Caco-2 (cell line): Measurements from ENCODE around the gene SLC25A17. TPM values are rescaled to one million over a fixed set of nuclear protein-coding genes. Genes with fewer than 3 reads are reported as not detected.
"Not testable (repeated sequence)": the region's sequence is repeated elsewhere in the genome, so short reads cannot be mapped to it uniquely, and the experiment has no call there.

Experiments
- BruUV-seq: library from RNA; stranded (reverse); fragments of 400-500 nt; replicated peaks from 2 replicates; lab custom pipeline; 2021; lab: Mats Ljungman, UMichigan
- CTCF ChIA-PET: fragments of 300-600 bp; sonication (Branson Sonifier 250); formaldehyde crosslinking; loops from one replicate; lab custom pipeline; 2022; ENCODE audit warnings: antibody characterized with exemption; lab: Charles Lee
- POLR2A ChIA-PET: fragments of 300-600 bp; sonication (Branson Sonifier 250); formaldehyde crosslinking; loops from one replicate; lab custom pipeline; 2022; ENCODE audit warnings: antibody characterized with exemption; lab: Charles Lee
- DNase-seq, 2 experiments: peaks; one replicate each; pipeline versions ENCODE4 v3.0.0 to v3.0.0-alpha.2; 2020 to 2022
- H3K27me3 ChIP-seq: replicated peaks from 2 replicates; pipeline ENCODE4 v1.6.0; 2011; ENCODE audit warnings: low read length; ENCODE audit not compliant: control insufficient read depth, insufficient read depth
- H3K36me3 ChIP-seq: 2 replicates; pipeline ENCODE4 v1.5.1; 2011; ENCODE audit warnings: low read length; ENCODE audit not compliant: control insufficient read depth, insufficient read depth
- H3K4me1 ChIP-seq: fragments of 250-450 bp; sonication (Bioruptor Pico); 2 replicates; pipeline ENCODE4 v1.5.1; 2020; ENCODE audit warnings: mild to moderate bottlenecking
- H3K4me3 ChIP-seq: 2 replicates; pipeline ENCODE4 v1.5.1; 2011; ENCODE audit warnings: low read depth, mild to moderate bottlenecking, control low read depth, low read length
- H3K9me3 ChIP-seq: fragments of 250-450 bp; sonication (Bioruptor Pico); 2 replicates; pipeline ENCODE4 v1.5.1; 2020; ENCODE audit warnings: mild to moderate bottlenecking, moderate library complexity
- H3K27ac Mint-ChIP-seq: one replicate; pipeline ENCODE4 v1.8.0; 2022; ENCODE audit warnings: mixed read lengths; ENCODE audit not compliant: unreplicated experiment
- H3K27me3 Mint-ChIP-seq: one replicate; pipeline ENCODE4 v1.8.0; 2022; ENCODE audit warnings: mixed read lengths; ENCODE audit not compliant: insufficient read depth, unreplicated experiment
- H3K36me3 Mint-ChIP-seq: one replicate; pipeline ENCODE4 v1.8.0; 2022; ENCODE audit warnings: mild to moderate bottlenecking, mixed read lengths; ENCODE audit not compliant: insufficient read depth, unreplicated experiment
- H3K4me1 Mint-ChIP-seq: one replicate; pipeline ENCODE4 v1.8.0; 2022; ENCODE audit warnings: low read depth, mixed read lengths; ENCODE audit not compliant: unreplicated experiment
- H3K4me3 Mint-ChIP-seq: one replicate; pipeline ENCODE4 v1.8.0; 2022; ENCODE audit warnings: mild to moderate bottlenecking, moderate library complexity, mixed read lengths; ENCODE audit not compliant: unreplicated experiment
- H3K9me3 Mint-ChIP-seq: one replicate; pipeline ENCODE4 v1.8.0; 2022; ENCODE audit warnings: mixed read lengths; ENCODE audit not compliant: unreplicated experiment
- CTCF ChIP-seq, 2 experiments: fragments of 200-600 bp in 1 of 2; IDR thresholded peaks; 1 replicate in 1 of 2; 2 replicates in 1 of 2; pipeline versions ENCODE4 v1.5.1 to v1.8.0; 2011 to 2022; ENCODE audit warnings: antibody characterized with exemption in 1 of 2, control low read depth in 1 of 2, inconsistent platforms in 1 of 2, low read depth in 1 of 2, low read length in 1 of 2, mild to moderate bottlenecking in 1 of 2, moderate library complexity in 1 of 2; ENCODE audit not compliant: insufficient read depth in 1 of 2, severe bottlenecking in 1 of 2, unreplicated experiment in 1 of 2
- intact Hi-C: fragments of 100-400 bp; cut with micrococcal nuclease; formaldehyde crosslinking; loops from one replicate; pipeline ENCODE4 v1.10.0; 2022; ENCODE audit not compliant: unreplicated experiment
- total RNA-seq: library from RNA; stranded (reverse); gene quantifications from 2 replicates; pipeline ENCODE4 v1.2.3, GENCODE V29; 2022

SLC25A17 gene
- total RNA-seq, 1 experiment from 2014 or later, result 23.1 TPM

- no peak overlapping the region for H3K4me3 Mint-ChIP-seq
- ChIA-PET POLR2A (no interaction called here), CTCF (interaction anchor here (1.8 kb wide), 1 partner anchor 84 kb away, joined by 6 read pairs; no protein-coding TSS in a partner anchor)
- H3K4me1 ChIP-seq, result no peaks in the 10 kb centered on the region
- no peaks in the 10 kb centered on the region for H3K9me3 ChIP-seq
- intact Hi-C loops, result no loop called here
- BruUV-seq, result no TSS peak
- H3K4me3 ChIP-seq, result no peak overlapping the region
- H3K4me1 Mint-ChIP-seq, result no peaks in the 10 kb centered on the region
- no peaks in the 10 kb centered on the region for H3K36me3 ChIP-seq
- TF ChIP-seq CTCF (IDR thresholded peaks at IDR 0.05; ENCODE audit: insufficient read depth in 1 of 2, low read depth in 1 of 2, low read length in 1 of 2, severe bottlenecking in 1 of 2, unreplicated experiment in 1 of 2), result no peak
- H3K27me3 Mint-ChIP-seq, result no peaks in the 10 kb centered on the region
- no peak overlapping the region for H3K27ac Mint-ChIP-seq
- H3K27me3 ChIP-seq, result no peaks in the 10 kb centered on the region
- peaks cover 6% of the 10 kb centered on the region for H3K36me3 Mint-ChIP-seq
- DNase-seq, result no peak
- no peaks in the 10 kb centered on the region for H3K9me3 Mint-ChIP-seq
Measured at GRCh38 chr22:40766956-40767355, 52.2 kb downstream of the SLC25A17 start.

- no peak overlapping the region for H3K27ac Mint-ChIP-seq
- no peak overlapping the region for H3K4me3 Mint-ChIP-seq
- Histone ChIP-seq H3K9me3 (no peaks in the 10 kb centered on the region), H3K36me3 (no peaks in the 10 kb centered on the region), H3K4me1 (no peaks in the 10 kb centered on the region), H3K27me3 (no peaks in the 10 kb centered on the region), H3K4me3 (no peak overlapping the region)
- H3K36me3 Mint-ChIP-seq, result no peaks in the 10 kb centered on the region
- H3K9me3 Mint-ChIP-seq, result no peaks in the 10 kb centered on the region
- ChIA-PET POLR2A (no interaction called here), CTCF (no interaction called here)
- no peaks in the 10 kb centered on the region for H3K27me3 Mint-ChIP-seq
- TF ChIP-seq CTCF (IDR thresholded peaks at IDR 0.05; ENCODE audit: insufficient read depth in 1 of 2, low read depth in 1 of 2, low read length in 1 of 2, severe bottlenecking in 1 of 2, unreplicated experiment in 1 of 2), result no peak
- intact Hi-C loops, result no loop called here
- DNase-seq, result no peak
- BruUV-seq, result no TSS peak
- H3K4me1 Mint-ChIP-seq, result no peaks in the 10 kb centered on the region
Measured at GRCh38 chr22:40764763-40765441, 54.2 kb downstream of the SLC25A17 start.

GRCh38 chr22:40759294-40759840, 59.8 kb downstream of the SLC25A17 start:
- H3K27ac Mint-ChIP-seq, result no peak overlapping the region
- Histone ChIP-seq H3K36me3 (no peaks in the 10 kb centered on the region), H3K9me3 (no peaks in the 10 kb centered on the region), H3K4me1 (no peaks in the 10 kb centered on the region), H3K4me3 (no peak overlapping the region), H3K27me3 (no peaks in the 10 kb centered on the region)
- no peaks in the 10 kb centered on the region for H3K27me3 Mint-ChIP-seq
- no peak for DNase-seq
- no peak for TF ChIP-seq CTCF (IDR thresholded peaks at IDR 0.05; ENCODE audit: insufficient read depth in 1 of 2, low read depth in 1 of 2, low read length in 1 of 2, severe bottlenecking in 1 of 2, unreplicated experiment in 1 of 2)
- no peaks in the 10 kb centered on the region for H3K9me3 Mint-ChIP-seq
- H3K4me3 Mint-ChIP-seq, result no peak overlapping the region
- ChIA-PET CTCF (interaction anchor here (0.7 to 3.9 kb wide), 5 partner anchors 48 to 323 kb away, joined by 3 to 55 read pairs (median 7); no protein-coding TSS in a partner anchor), POLR2A (interaction anchor here (0.6 to 1.1 kb wide), 2 partner anchors 13 to 106 kb away, joined by 3 to 5 read pairs; no protein-coding TSS in a partner anchor)
- BruUV-seq, result no TSS peak
- H3K4me1 Mint-ChIP-seq, result no peaks in the 10 kb centered on the region
- intact Hi-C loops, result no loop called here
- no peaks in the 10 kb centered on the region for H3K36me3 Mint-ChIP-seq

GRCh38 chr22:40758851-40759250, 60.3 kb downstream of the SLC25A17 start:
- H3K9me3 Mint-ChIP-seq, H3K27me3 ChIP-seq, BruUV-seq, H3K36me3 Mint-ChIP-seq, DNase-seq, H3K9me3 ChIP-seq, H3K27ac Mint-ChIP-seq, H3K4me3 Mint-ChIP-seq, intact Hi-C loops, H3K4me1 Mint-ChIP-seq, H3K4me3 ChIP-seq, H3K4me1 ChIP-seq, H3K36me3 ChIP-seq, H3K27me3 Mint-ChIP-seq: not testable (repeated sequence)
- CTCF ChIA-PET, result interaction anchor here (2.4 to 3.9 kb wide), 2 partner anchors 76 to 79 kb away, joined by 7 to 55 read pairs; no protein-coding TSS in a partner anchor
- POLR2A ChIA-PET, result interaction anchor here (1.1 kb wide), 1 partner anchor 12 kb away, joined by 5 read pairs; no protein-coding TSS in a partner anchor
